ENCODE results near the gene PPP3CA. TPM values are rescaled to one million over a fixed set of nuclear protein-coding genes. Genes with fewer than 3 reads are reported as not detected.

Gene PPP3CA
- total RNA-seq, 1 experiment from 2014 or later: 15.5 TPM

DNA sequence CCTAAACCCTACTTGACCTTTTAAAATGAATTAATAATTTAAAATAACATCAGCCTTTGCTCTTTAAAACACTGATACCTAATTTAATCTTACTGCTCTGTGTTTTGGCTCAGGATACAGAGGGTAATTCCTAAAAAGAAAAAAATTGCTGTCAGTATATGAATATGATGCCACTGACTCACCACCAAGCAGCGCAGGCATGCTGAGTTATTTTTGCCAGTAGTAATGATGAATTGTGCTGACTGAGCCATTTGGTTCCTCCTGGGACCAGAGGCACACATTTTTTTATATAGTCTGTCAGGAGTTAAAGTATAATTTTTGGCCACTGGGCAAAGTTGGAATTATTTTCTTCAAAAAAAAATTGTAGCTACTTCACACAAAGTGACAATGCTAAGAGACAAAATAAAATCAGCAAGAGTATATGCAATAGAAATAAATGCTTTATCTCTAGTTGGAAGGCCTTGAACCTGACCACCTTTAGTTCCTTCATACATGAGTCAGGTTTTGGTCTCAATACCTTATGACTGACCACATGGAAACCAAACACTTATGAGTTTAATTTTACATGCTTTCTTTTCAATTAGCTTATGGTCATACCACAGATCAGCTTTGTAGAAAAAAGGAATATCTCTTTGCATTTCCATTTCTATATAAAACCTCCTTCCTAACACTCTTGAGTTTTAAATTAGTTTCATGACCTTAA is 115.1 kb downstream of the PPP3CA start:
- H3K4me2 ChIP-seq (ENCODE audit: low read length): no peak overlapping the region
- no TSS peak for BruUV-seq (replicated peaks)
- ATAC-seq (peak; percentile 73), DNase-seq (peak; percentile 67)
- no peaks in the 10 kb centered on the region for H3K9me2 ChIP-seq (replicated peaks; ENCODE audit: low read length)
- H3F3A ChIP-seq (ENCODE audit: low read length, unreplicated experiment): no peaks in the 10 kb centered on the region
- H3K27ac ChIP-seq (ENCODE audit: low read length): peak overlapping the region; percentile 5; the same call in 1 of the 2 replicates
- TF ChIP-seq EZH2 (IDR thresholded peaks at IDR 0.05; ENCODE audit: low read length, unreplicated experiment) (no peak), EZH2phosphoT487 (IDR thresholded peaks at IDR 0.05; ENCODE audit: borderline replicate concordance, low read length) (no peak)
- TF ChIP-seq, protein P1, sequence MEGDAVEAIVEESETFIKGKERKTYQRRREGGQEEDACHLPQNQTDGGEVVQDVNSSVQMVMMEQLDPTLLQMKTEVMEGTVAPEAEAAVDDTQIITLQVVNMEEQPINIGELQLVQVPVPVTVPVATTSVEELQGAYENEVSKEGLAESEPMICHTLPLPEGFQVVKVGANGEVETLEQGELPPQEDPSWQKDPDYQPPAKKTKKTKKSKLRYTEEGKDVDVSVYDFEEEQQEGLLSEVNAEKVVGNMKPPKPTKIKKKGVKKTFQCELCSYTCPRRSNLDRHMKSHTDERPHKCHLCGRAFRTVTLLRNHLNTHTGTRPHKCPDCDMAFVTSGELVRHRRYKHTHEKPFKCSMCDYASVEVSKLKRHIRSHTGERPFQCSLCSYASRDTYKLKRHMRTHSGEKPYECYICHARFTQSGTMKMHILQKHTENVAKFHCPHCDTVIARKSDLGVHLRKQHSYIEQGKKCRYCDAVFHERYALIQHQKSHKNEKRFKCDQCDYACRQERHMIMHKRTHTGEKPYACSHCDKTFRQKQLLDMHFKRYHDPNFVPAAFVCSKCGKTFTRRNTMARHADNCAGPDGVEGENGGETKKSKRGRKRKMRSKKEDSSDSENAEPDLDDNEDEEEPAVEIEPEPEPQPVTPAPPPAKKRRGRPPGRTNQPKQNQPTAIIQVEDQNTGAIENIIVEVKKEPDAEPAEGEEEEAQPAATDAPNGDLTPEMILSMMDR (conservative IDR thresholded peaks at IDR 0.05; ENCODE audit: low read depth, low read length): no peak
- intact Hi-C loops (cut with micrococcal nuclease): no loop called here
- no peak overlapping the region for H2AFZ ChIP-seq (ENCODE audit: low read length)
- H3K27me3 ChIP-seq (ENCODE audit: low read length): no peaks in the 10 kb centered on the region
- H3K79me2 ChIP-seq (ENCODE audit: low read length): peaks cover 28% of the 10 kb centered on the region; the same call in 1 of the 2 replicates
- no peaks in the 10 kb centered on the region; the same call in 1 of the 2 replicates for H4K20me1 ChIP-seq (ENCODE audit: low read length)
- H3K9ac ChIP-seq (ENCODE audit: low read length): no peak overlapping the region
- H3K36me3 ChIP-seq (ENCODE audit: low read depth, low read length): no peaks in the 10 kb centered on the region
- H3K4me3 ChIP-seq (ENCODE audit: low read length): no peak overlapping the region
- H3K4me1 ChIP-seq (ENCODE audit: insufficient read depth, low read length): peaks cover 11% of the 10 kb centered on the region
- POLR2A ChIA-PET (ENCODE audit: unreplicated experiment): interaction anchor here (0.6 to 0.7 kb wide), 2 partner anchors 12 to 31 kb away, joined by 3 to 7 read pairs; no protein-coding TSS in a partner anchor
- H3K9me3 ChIP-seq (ENCODE audit: low read length): no peaks in the 10 kb centered on the region
- CTCF ChIA-PET: no interaction called here

DNA sequence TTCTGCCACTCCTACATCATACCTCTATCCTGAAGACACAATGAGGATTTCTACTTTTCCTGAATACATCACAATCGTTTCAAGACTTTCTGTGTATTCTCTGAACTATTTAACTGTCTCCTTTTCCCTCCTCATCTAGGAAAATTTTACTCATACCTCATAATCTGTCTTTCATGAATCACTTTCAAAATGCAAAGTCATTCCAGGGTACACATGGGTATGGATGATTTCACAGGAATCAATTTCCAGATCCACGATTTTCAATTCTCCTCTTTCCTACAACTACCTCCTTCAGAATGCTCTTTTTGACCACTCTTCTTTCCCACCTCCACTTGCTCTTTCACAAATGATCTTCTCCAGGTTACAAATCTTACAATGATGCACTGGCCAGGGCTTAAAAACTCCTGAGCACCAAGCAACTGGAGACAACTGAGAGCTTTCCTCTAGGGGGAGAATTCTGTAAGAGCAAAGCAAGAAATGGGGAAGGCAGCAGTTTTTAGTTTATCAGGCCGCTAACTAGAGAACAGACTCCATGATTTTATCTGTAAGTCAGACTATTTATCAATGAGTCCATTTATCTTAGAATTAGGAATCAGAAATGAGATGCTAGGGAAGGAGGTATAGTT is 116.4 kb downstream of the PPP3CA start:
- peak; percentile 7 for DNase-seq
- Histone ChIP-seq H3K9me3 (ENCODE audit: low read length) (no peaks in the 10 kb centered on the region), H3K4me3 (ENCODE audit: low read length) (no peak overlapping the region), H4K20me1 (ENCODE audit: low read length) (no peaks in the 10 kb centered on the region), H3K9ac (ENCODE audit: low read length) (no peak overlapping the region; the same call in 1 of the 2 replicates), H3K27ac (ENCODE audit: low read length) (peak overlapping the region; percentile 33), H3K36me3 (ENCODE audit: low read depth, low read length) (no peaks in the 10 kb centered on the region), H3F3A (ENCODE audit: low read length, unreplicated experiment) (no peaks in the 10 kb centered on the region), H3K27me3 (ENCODE audit: low read length) (no peaks in the 10 kb centered on the region), H2AFZ (ENCODE audit: low read length) (no peak overlapping the region), H3K79me2 (ENCODE audit: low read length) (peaks cover 18% of the 10 kb centered on the region; the same call in 1 of the 2 replicates), H3K4me2 (ENCODE audit: low read length) (no peak overlapping the region), H3K9me2 (replicated peaks; ENCODE audit: low read length) (no peaks in the 10 kb centered on the region), H3K4me1 (ENCODE audit: insufficient read depth, low read length) (peaks cover 11% of the 10 kb centered on the region)
- CTCF ChIA-PET: no interaction called here
- POLR2A ChIA-PET (ENCODE audit: unreplicated experiment): no interaction called here
- ATAC-seq: no peak
- intact Hi-C loops (cut with micrococcal nuclease): no loop called here
- BruUV-seq (replicated peaks): no TSS peak
- TF ChIP-seq, protein P1 (conservative IDR thresholded peaks at IDR 0.05; ENCODE audit: low read depth, low read length): no peak

DNA sequence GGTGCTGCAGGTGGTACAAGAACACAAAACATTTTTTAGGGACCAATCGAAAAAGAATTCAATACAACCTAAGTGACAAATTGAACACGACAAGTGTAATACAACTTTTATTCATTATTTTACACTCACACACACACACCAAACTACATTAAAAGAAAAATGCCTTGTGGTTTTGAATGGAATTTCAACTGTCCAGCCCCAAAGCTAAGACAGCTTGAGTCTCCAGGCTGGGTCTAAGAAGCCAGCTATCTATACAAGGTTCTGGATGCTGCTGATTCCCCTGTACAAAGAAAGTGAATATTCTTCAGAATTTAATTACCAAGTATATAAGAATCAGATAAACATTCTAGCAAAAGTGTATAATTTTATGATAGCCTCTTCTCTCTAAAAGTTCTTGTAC is 118.2 kb downstream of the PPP3CA start:
- ATAC-seq: no peak
- Histone ChIP-seq H3K4me2 (ENCODE audit: low read length) (no peak overlapping the region), H3K27me3 (ENCODE audit: low read length) (no peaks in the 10 kb centered on the region), H3K27ac (ENCODE audit: low read length) (no peak overlapping the region), H3K9me2 (replicated peaks; ENCODE audit: low read length) (no peaks in the 10 kb centered on the region), H3K4me1 (ENCODE audit: insufficient read depth, low read length) (peaks cover 11% of the 10 kb centered on the region), H3K4me3 (ENCODE audit: low read length) (no peak overlapping the region), H4K20me1 (ENCODE audit: low read length) (no peaks in the 10 kb centered on the region), H3K36me3 (ENCODE audit: low read depth, low read length) (no peaks in the 10 kb centered on the region), H3K9me3 (ENCODE audit: low read length) (no peaks in the 10 kb centered on the region), H3K79me2 (ENCODE audit: low read length) (peaks cover 13% of the 10 kb centered on the region; the same call in 1 of the 2 replicates), H3F3A (ENCODE audit: low read length, unreplicated experiment) (no peaks in the 10 kb centered on the region), H2AFZ (ENCODE audit: low read length) (no peak overlapping the region), H3K9ac (ENCODE audit: low read length) (no peak overlapping the region)
- TF ChIP-seq, protein P1 (conservative IDR thresholded peaks at IDR 0.05; ENCODE audit: low read depth, low read length): no peak
- TF ChIP-seq EZH2 (IDR thresholded peaks at IDR 0.05; ENCODE audit: low read length, unreplicated experiment) (no peak), EZH2phosphoT487 (IDR thresholded peaks at IDR 0.05; ENCODE audit: borderline replicate concordance, low read length) (no peak)
- ChIA-PET CTCF (no interaction called here), POLR2A (ENCODE audit: unreplicated experiment) (no interaction called here)
- no TSS peak for BruUV-seq (replicated peaks)
- intact Hi-C loops (cut with micrococcal nuclease): no loop called here
- DNase-seq: no peak
